MCF 10A (cell line): ENCODE measurements around the gene MRPL52. TPM values are rescaled to one million over a fixed set of nuclear protein-coding genes. Genes with fewer than 3 reads are reported as not detected.
"Not testable (repeated sequence)": the region's sequence is repeated elsewhere in the genome, so short reads cannot be mapped to it uniquely, and the experiment has no call there.

Experiments used
- BruUV-seq: library from RNA; stranded (reverse); fragments of 400-500 nt; replicated peaks from 2 replicates; lab custom pipeline; 2021; lab: Mats Ljungman, UMichigan
- CTCF ChIA-PET: fragments of 300-600 bp; sonication (Branson Sonifier 250); formaldehyde crosslinking; extraction: SDS; loops from one replicate; lab custom pipeline; 2021; ENCODE audit warnings: antibody characterized with exemption, inconsistent platforms; lab: Yijun Ruan, JAX
- POLR2A ChIA-PET: fragments of 300-600, 350-650 bp; sonication (Branson Sonifier 250); formaldehyde crosslinking; extraction: SDS; loops from one replicate; lab custom pipeline; 2020; ENCODE audit warnings: antibody characterized with exemption, inconsistent platforms; lab: Yijun Ruan, JAX
- DNase-seq: peaks from one replicate; pipeline ENCODE4 v3.0.0-alpha.2; 2018; ENCODE audit not compliant: unreplicated experiment
- H3K27ac Mint-ChIP-seq: one replicate; pipeline ENCODE4 v1.8.0; 2022; ENCODE audit warnings: mild to moderate bottlenecking, low read depth, mixed read lengths; ENCODE audit not compliant: unreplicated experiment
- H3K27me3 Mint-ChIP-seq: one replicate; pipeline ENCODE4 v1.8.0; 2022; ENCODE audit warnings: mixed read lengths; ENCODE audit not compliant: insufficient read depth, unreplicated experiment
- H3K36me3 Mint-ChIP-seq: one replicate; pipeline ENCODE4 v1.8.0; 2022; ENCODE audit warnings: mild to moderate bottlenecking, moderate library complexity, mixed read lengths; ENCODE audit not compliant: insufficient read depth, unreplicated experiment
- H3K4me1 Mint-ChIP-seq: one replicate; pipeline ENCODE4 v1.8.0; 2022; ENCODE audit warnings: mixed read lengths; ENCODE audit not compliant: insufficient read depth, unreplicated experiment
- H3K4me3 Mint-ChIP-seq: one replicate; pipeline ENCODE4 v1.8.0; 2022; ENCODE audit warnings: mild to moderate bottlenecking, moderate library complexity, mixed read lengths; ENCODE audit not compliant: unreplicated experiment
- H3K9me3 Mint-ChIP-seq: one replicate; pipeline ENCODE4 v1.8.0; 2022; ENCODE audit warnings: mixed read lengths; ENCODE audit not compliant: unreplicated experiment
- CTCF ChIP-seq: fragments of 200-600 bp; IDR thresholded peaks from one replicate; pipeline ENCODE4 v1.8.0; 2022; ENCODE audit warnings: antibody characterized with exemption, mild to moderate bottlenecking; ENCODE audit not compliant: unreplicated experiment
- intact Hi-C: fragments of 100-400 bp; cut with micrococcal nuclease; formaldehyde crosslinking; loops from 2 replicates; pipeline ENCODE4 v1.14.1; 2022
- total RNA-seq: library from RNA; stranded (reverse); gene quantifications from 2 replicates; pipeline ENCODE4 v1.2.3, GENCODE V29; 2022

MRPL52 gene
- total RNA-seq, 1 experiment from 2014 or later: 172 TPM

- H3K4me3 Mint-ChIP-seq: no peak overlapping the region
- no peak for TF ChIP-seq CTCF
Observed at GRCh38 chr14:22781301-22781991, 48.2 kb upstream of the MRPL52 start.

DNA sequence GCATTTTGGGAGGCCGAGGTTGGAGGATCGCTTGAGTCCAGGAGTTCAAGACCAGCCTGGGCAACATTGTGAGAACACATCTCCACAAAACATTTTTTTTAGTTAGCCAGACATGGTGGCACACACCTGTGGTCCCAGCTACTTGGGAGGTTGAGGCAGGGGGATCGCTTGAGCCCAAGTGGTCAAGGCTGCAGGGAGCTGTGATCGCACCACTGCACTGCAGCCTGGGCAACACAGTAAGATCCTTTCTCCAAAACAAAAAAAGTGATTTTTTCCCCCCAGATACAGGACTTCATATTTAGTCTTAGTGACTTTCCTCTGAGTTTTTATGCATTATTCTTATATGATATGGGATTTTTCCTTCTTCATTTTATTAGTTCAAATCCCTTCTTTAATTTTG is 43.0 kb upstream of the MRPL52 start:
- no TSS peak for BruUV-seq
- CTCF ChIA-PET: interaction anchor here (0.6 to 0.7 kb wide), 2 partner anchors 133 to 216 kb away, joined by 3 read pairs; no protein-coding TSS in a partner anchor
- Mint-ChIP-seq H3K27me3 (no peaks in the 10 kb centered on the region), H3K4me1 (no peaks in the 10 kb centered on the region), H3K27ac (no peak overlapping the region), H3K4me3 (no peak overlapping the region), H3K9me3 (no peaks in the 10 kb centered on the region), H3K36me3 (no peaks in the 10 kb centered on the region)
- intact Hi-C loops: no loop called here
- TF ChIP-seq CTCF: no peak
- DNase-seq: no peak
- POLR2A ChIA-PET: interaction anchor here (0.7 kb wide), 2 partner anchors 20 to 214 kb away, joined by 3 read pairs; partner anchors contain the start of gene OXA1L

More at GRCh38 chr14:22781301-22781991, 48.2 kb upstream of the MRPL52 start:
- POLR2A ChIA-PET: interaction anchor here (1.5 to 1.7 kb wide), 2 partner anchors 15 to 43 kb away, joined by 5 read pairs; partner anchors contain the start of gene OXA1L
- DNase-seq: no peak
- no peaks in the 10 kb centered on the region for H3K27me3 Mint-ChIP-seq
- no TSS peak for BruUV-seq
- H3K9me3 Mint-ChIP-seq: no peaks in the 10 kb centered on the region
- CTCF ChIA-PET: interaction anchor here (1.0 to 2.1 kb wide), 7 partner anchors 14 to 211 kb away, joined by 3 to 11 read pairs (median 4); partner anchors contain the start of gene OXA1L
- H3K4me1 Mint-ChIP-seq: no peaks in the 10 kb centered on the region
- intact Hi-C loops: no loop called here
- H3K27ac Mint-ChIP-seq: no peak overlapping the region
- no peaks in the 10 kb centered on the region for H3K36me3 Mint-ChIP-seq

DNA sequence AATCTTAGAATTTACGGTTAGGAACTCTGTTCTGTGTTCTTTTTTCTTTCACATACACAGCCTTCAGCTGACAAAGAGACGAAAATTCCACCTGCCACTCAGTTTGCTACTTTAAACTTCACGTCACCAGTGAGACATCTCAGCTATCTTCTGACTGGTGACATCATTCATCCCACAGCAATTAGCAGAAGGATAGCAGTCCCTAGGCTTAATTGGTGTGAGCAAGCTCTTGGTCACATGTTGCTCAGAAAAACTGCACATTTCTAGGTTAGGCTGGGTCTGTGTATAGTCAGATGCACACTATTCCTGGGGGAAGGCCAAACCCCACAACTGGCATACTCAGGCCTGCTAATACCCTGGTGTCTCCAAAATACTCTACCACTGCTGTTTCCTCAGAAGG is 38.4 kb upstream of the MRPL52 start:
- no TSS peak for BruUV-seq
- no peak for DNase-seq
- Mint-ChIP-seq H3K4me3 (no peak overlapping the region), H3K36me3 (no peaks in the 10 kb centered on the region), H3K9me3 (no peaks in the 10 kb centered on the region), H3K27ac (no peak overlapping the region), H3K4me1 (peaks cover 1% of the 10 kb centered on the region), H3K27me3 (no peaks in the 10 kb centered on the region)
- ChIA-PET CTCF (interaction anchor here (0.6 to 1.8 kb wide), 5 partner anchors 12 to 108 kb away, joined by 3 to 8 read pairs (median 3); no protein-coding TSS in a partner anchor), POLR2A (interaction anchor here (0.6 to 1.8 kb wide), 4 partner anchors 16 to 46 kb away, joined by 3 to 9 read pairs (median 4); partner anchors contain the start of gene OXA1L)
- intact Hi-C loops: no loop called here
- TF ChIP-seq CTCF: no peak

GRCh38 chr14:22792158-22792557 is 37.5 kb upstream of the MRPL52 start:
- H3K9me3 Mint-ChIP-seq: no peaks in the 10 kb centered on the region

GRCh38 chr14:22793550-22793949 is 36.1 kb upstream of the MRPL52 start:
- H3K4me1 Mint-ChIP-seq, H3K27ac Mint-ChIP-seq, POLR2A ChIA-PET, BruUV-seq, H3K27me3 Mint-ChIP-seq, DNase-seq, H3K4me3 Mint-ChIP-seq, intact Hi-C loops, H3K36me3 Mint-ChIP-seq, H3K9me3 Mint-ChIP-seq: not testable (repeated sequence)
- CTCF ChIA-PET: interaction anchor here (0.7 to 1.2 kb wide), 5 partner anchors 18 to 180 kb away, joined by 3 to 5 read pairs (median 4); no protein-coding TSS in a partner anchor

More at GRCh38 chr14:22792158-22792557, 37.5 kb upstream of the MRPL52 start:
- no TSS peak for BruUV-seq
- no peaks in the 10 kb centered on the region for H3K27me3 Mint-ChIP-seq
- intact Hi-C loops: no loop called here
- TF ChIP-seq CTCF: no peak
- peaks cover 6% of the 10 kb centered on the region for H3K4me1 Mint-ChIP-seq
- CTCF ChIA-PET: interaction anchor here (0.9 to 1.4 kb wide), 2 partner anchors 61 to 139 kb away, joined by 4 to 7 read pairs; no protein-coding TSS in a partner anchor
- DNase-seq: no peak
- H3K4me3 Mint-ChIP-seq: no peak overlapping the region
- H3K27ac Mint-ChIP-seq: no peak overlapping the region
- H3K36me3 Mint-ChIP-seq: no peaks in the 10 kb centered on the region
- POLR2A ChIA-PET: interaction anchor here (0.6 to 1.8 kb wide), 4 partner anchors 16 to 45 kb away, joined by 3 to 9 read pairs (median 4); partner anchors contain the start of gene OXA1L
